GM12878 (cell line): Measurements from ENCODE around the gene GALNT18. TPM values are rescaled to one million over a fixed set of nuclear protein-coding genes. Genes with fewer than 3 reads are reported as not detected.

Source experiments
- ATAC-seq: fragments of 200-7000 bp; cut with Tn5 transposase; 3 replicates; pipeline ENCODE4 v1.9.1; 2020; ENCODE audit warnings: mild to moderate bottlenecking, moderate library complexity
- BruUV-seq: library from RNA; stranded (reverse); fragments of 400-500 nt; replicated peaks from 2 replicates; lab custom pipeline; 2021; lab: Mats Ljungman, UMichigan
- CTCF ChIA-PET: fragments of 300-600 bp; sonication (Branson Sonifier 250); formaldehyde crosslinking; extraction: SDS; loops from one replicate; lab custom pipeline; 2021; ENCODE audit warnings: inconsistent platforms; lab: Yijun Ruan, JAX
- POLR2A ChIA-PET: fragments of 350-600 bp; formaldehyde crosslinking; extraction: SDS; loops from one replicate; lab custom pipeline; 2021; ENCODE audit warnings: inconsistent platforms; lab: Charles Lee
- RAD21 ChIA-PET: fragments of 300-600 bp; sonication (Branson Sonifier 250); formaldehyde crosslinking; loops from one replicate; lab custom pipeline; 2023; ENCODE audit warnings: antibody characterized with exemption; ENCODE audit not compliant: unreplicated experiment; lab: Charles Lee
- SMC1A ChIA-PET: fragments of 300-600 bp; sonication (Branson Sonifier 250); formaldehyde crosslinking; loops from one replicate; lab custom pipeline; 2023; ENCODE audit not compliant: unreplicated experiment, uncharacterized antibody; lab: Charles Lee
- DNase-seq: peaks from one replicate; pipeline ENCODE4 v3.0.0-alpha.2; 2011; ENCODE audit warnings: low read depth, low spot score
- FAIRE-seq: peaks from 3 replicates; lab custom pipeline; 2011; peaks lifted over from hg19 to GRCh38; lab: Jason Lieb, UNC
- H2AFZ ChIP-seq: 2 replicates; pipeline ENCODE4 v1.6.0; 2011; ENCODE audit warnings: low read depth, low read length, control low read depth; ENCODE audit not compliant: control insufficient read depth
- H3K27ac ChIP-seq: 2 replicates; pipeline ENCODE4 v1.5.1; 2011; ENCODE audit warnings: control low read depth; ENCODE audit not compliant: control insufficient read depth, insufficient read depth
- H3K27me3 ChIP-seq, 2 experiments: replicated peaks in 1 of 2; 2 replicates each; pipeline versions ENCODE4 v1.6.0 to v1.6.1; 2011; ENCODE audit warnings: low read length in 1 of 2; ENCODE audit not compliant: control insufficient read depth in 2 of 2, insufficient read depth in 2 of 2
- H3K36me3 ChIP-seq, 2 experiments: 2 replicates each; pipeline ENCODE4 v1.5.1; 2011; ENCODE audit warnings: low read length in 1 of 2; ENCODE audit not compliant: control insufficient read depth in 2 of 2, insufficient read depth in 2 of 2
- H3K4me1 ChIP-seq: 2 replicates; pipeline ENCODE4 v1.6.1; 2011; ENCODE audit warnings: mild to moderate bottlenecking, low read length, moderate library complexity, mixed read lengths; ENCODE audit not compliant: control insufficient read depth, insufficient read depth
- H3K4me2 ChIP-seq: 2 replicates; pipeline ENCODE4 v1.6.0; 2011; ENCODE audit warnings: control low read depth; ENCODE audit not compliant: control insufficient read depth, insufficient read depth
- H3K4me3 ChIP-seq: fragments of 200-600 bp; sonication (generic); 2 replicates; pipeline ENCODE4 v1.5.1; 2016
- H3K79me2 ChIP-seq: 2 replicates; pipeline ENCODE4 v1.6.0; 2011; ENCODE audit warnings: low read length; ENCODE audit not compliant: control insufficient read depth, insufficient read depth
- H3K9ac ChIP-seq: 2 replicates; pipeline ENCODE4 v1.8.0; 2011; ENCODE audit warnings: low read length, control low read depth, mixed read lengths; ENCODE audit not compliant: control insufficient read depth, insufficient read depth
- H3K9me3 ChIP-seq: replicated peaks from 3 replicates; pipeline ENCODE4 v1.5.1; 2011; ENCODE audit warnings: mild to moderate bottlenecking, low read length; ENCODE audit not compliant: control insufficient read depth, insufficient read depth
- H4K20me1 ChIP-seq: 2 replicates; pipeline ENCODE4 v1.6.0; 2011; ENCODE audit not compliant: control insufficient read depth, insufficient read depth
- BMI1 ChIP-seq: fragments of 450-650 bp; IDR thresholded peaks from 2 replicates; pipeline ENCODE4 v1.6.1; 2016; ENCODE audit warnings: mild to moderate bottlenecking, moderate library complexity, borderline replicate concordance
- NR2C1 ChIP-seq: fragments of 450-650 bp; IDR thresholded peaks from 2 replicates; pipeline ENCODE4 v1.6.1; 2017; ENCODE audit warnings: antibody characterized with exemption, mild to moderate bottlenecking, moderate library complexity
- NR2F1 ChIP-seq: fragments of 450-650 bp; conservative IDR thresholded peaks from 2 replicates; pipeline ENCODE4 v1.6.1; 2017; ENCODE audit warnings: mild to moderate bottlenecking
- RELB ChIP-seq: fragments of 450-650 bp; IDR thresholded peaks from 2 replicates; pipeline ENCODE4 v1.6.1; 2017; ENCODE audit warnings: low read depth, mild to moderate bottlenecking, moderate library complexity
- TCF3 ChIP-seq: IDR thresholded peaks from 2 replicates; pipeline ENCODE4 v1.6.1; 2012; ENCODE audit warnings: low read depth, mild to moderate bottlenecking, low read length, borderline replicate concordance; ENCODE audit not compliant: insufficient read depth
- WGBS: methylation state at CpG from one replicate; pipeline ENCODE4 v1.1.6; 2016; ENCODE audit warnings: low lambda C conversion rate; ENCODE audit not compliant: insufficient replicate concordance, insufficient coverage; ENCODE audit errors: missing lambda C conversion rate; 5-methylcytosine and 5-hydroxymethylcytosine counted together
- in situ Hi-C: fragments of 300-500 bp; cut with MboI; formaldehyde crosslinking; loops from 9 replicates; pipeline ENCODE4 v1.14.3; 2018; ENCODE audit warnings: mixed read lengths
- intact Hi-C: fragments of 100-400 bp; cut with micrococcal nuclease; formaldehyde crosslinking; loops from one replicate; pipeline ENCODE4 v1.14.2; 2022; ENCODE audit not compliant: unreplicated experiment
- polyA plus RNA-seq, 11 experiments: library from polyadenylated mRNA; depleted of rRNA in 4 of 11; unstranded in 6 of 11; stranded (reverse) in 5 of 11; fragments of >200 nt; fragmentation: Nextera tagmentation in 4 of 11; fragmentation: Illumina TruSeq in 1 of 11; extraction: Ambion mirVana in 4 of 11; extraction: Trizol in 1 of 11; gene quantifications; 1 replicate in 1 of 11; 2 replicates in 10 of 11; pipeline versions ENCODE4 v1.2.1 to v1.2.3, GENCODE V29; 2011 to 2016; ENCODE audit warnings: inconsistent platforms in 2 of 11, missing spikeins in 2 of 11, low read depth in 1 of 11
- total RNA-seq, 4 experiments: library from RNA; depleted of rRNA in 3 of 4; stranded (reverse); fragments of >200 nt in 3 of 4; fragmentation: Illumina TruSeq in 1 of 4; extraction: Trizol in 1 of 4; gene quantifications; 2 replicates each; pipeline versions ENCODE4 v1.2.1 to v1.2.3, GENCODE V29; 2013 to 2021

Gene GALNT18
- total and polyA plus RNA-seq, 10 of the 15 experiments (the other 5 are each of a cell fraction or from before 2014, with no cell fraction given): 1.2 to 14.2 (median 6.3) TPM

- no peak for TF ChIP-seq RELB
These were observed 78.1 kb downstream of the GALNT18 start (continued) for GRCh38 chr11:11543656-11544055.

- Histone ChIP-seq H3K36me3 (no peaks in the 10 kb centered on the region), H3K4me1 (no peaks in the 10 kb centered on the region), H3K9me3 (no peaks in the 10 kb centered on the region), H3K4me3 (no peak overlapping the region), H3K27me3 (no peaks in the 10 kb centered on the region), H3K27ac (no peak overlapping the region)
- intact Hi-C loops (no loop called here), in situ Hi-C loops (no loop called here)
- SMC1A ChIA-PET: no interaction called here
- no TSS peak for BruUV-seq
- RAD21 ChIA-PET: no interaction called here
- POLR2A ChIA-PET: no interaction called here
- FAIRE-seq (no peak), DNase-seq (no peak)
- no peak for TF ChIP-seq NR2C1
- TF ChIP-seq TCF3: no peak
- no peak for TF ChIP-seq BMI1
- no peak for TF ChIP-seq NR2F1
- TF ChIP-seq, all 136 proteins: peak for 0
- no peak overlapping the region for H2AFZ ChIP-seq
- ATAC-seq: no peak
- no peak overlapping the region for H3K4me2 ChIP-seq
- H3K9ac ChIP-seq: no peak overlapping the region
- H4K20me1 ChIP-seq: no peaks in the 10 kb centered on the region
- H3K79me2 ChIP-seq: peaks cover 5% of the 10 kb centered on the region
- WGBS: 52% methylated on average over 6 of the region's 6 CpGs
- CTCF ChIA-PET: no interaction called here
These were observed 81.6 kb downstream of the GALNT18 start for GRCh38 chr11:11540157-11540556.
